Body of pancreas (tissue), 4 donors: ENCODE results near the gene CXXC5.

Experiments
- CTCF ChIP-seq, 7 experiments: fragments of 450-650 bp in 4 of 7; fragments of 200-600 bp in 3 of 7; sonication (generic) in 3 of 7; IDR thresholded peaks; one replicate each; pipeline ENCODE4 v1.5.1; 2016 to 2019; ENCODE audit warnings: antibody characterized with exemption in 7 of 7
- POLR2A ChIP-seq, 3 donors: fragments of 450-650 bp; IDR thresholded peaks; one replicate each; pipeline ENCODE4 v1.6.1; 2016; ENCODE audit warnings: antibody characterized with exemption in 3 of 3, mild to moderate bottlenecking in 2 of 3

DNA sequence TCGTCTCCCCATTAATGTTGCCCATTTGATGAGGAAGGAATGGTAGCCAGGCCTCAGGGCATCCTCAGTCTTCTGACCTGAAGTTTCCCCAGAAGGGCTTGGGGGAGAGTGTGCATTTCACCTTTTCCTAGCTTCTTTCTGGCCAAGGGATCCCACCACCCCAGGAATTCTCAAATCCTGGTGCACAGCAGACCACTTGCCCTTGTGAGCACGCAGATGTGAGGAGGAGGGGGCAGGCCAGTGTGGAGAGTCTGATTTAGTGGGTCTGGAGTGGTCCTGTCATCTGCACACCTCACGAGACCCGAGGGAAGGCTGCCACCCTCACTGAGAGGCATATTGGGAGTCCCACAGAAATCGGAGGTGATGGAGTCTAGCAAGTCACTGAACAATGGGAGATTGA is 64.3 kb downstream of the CXXC5 start:
- TF ChIP-seq CTCF (IDR thresholded peaks at IDR 0.05) (no peak), POLR2A (IDR thresholded peaks at IDR 0.05) (no peak)
